ENCODE results near the gene SAG. TPM values are rescaled to one million over a fixed set of nuclear protein-coding genes. Genes with fewer than 3 reads are reported as not detected.

SAG gene
- total and polyA plus RNA-seq, 9 of the 15 experiments (the other 6 are each of a cell fraction or from before 2014, with no cell fraction given) = 0.04 to 0.64 (median 0.31) TPM; not detected in 5

- TF ChIP-seq POLR2AphosphoS5 (IDR thresholded peaks at IDR 0.05; ENCODE audit: control insufficient read depth, insufficient read depth, low read depth, low read length) (no peak), MEF2A (IDR thresholded peaks at IDR 0.05; ENCODE audit: control insufficient read depth, low read depth, low read length) (no peak), SOX6 (IDR thresholded peaks at IDR 0.05) (no peak), ZBTB33 (CRISPR knock-in tag; IDR thresholded peaks at IDR 0.05) (no peak)
- TF ChIP-seq, protein P1, sequence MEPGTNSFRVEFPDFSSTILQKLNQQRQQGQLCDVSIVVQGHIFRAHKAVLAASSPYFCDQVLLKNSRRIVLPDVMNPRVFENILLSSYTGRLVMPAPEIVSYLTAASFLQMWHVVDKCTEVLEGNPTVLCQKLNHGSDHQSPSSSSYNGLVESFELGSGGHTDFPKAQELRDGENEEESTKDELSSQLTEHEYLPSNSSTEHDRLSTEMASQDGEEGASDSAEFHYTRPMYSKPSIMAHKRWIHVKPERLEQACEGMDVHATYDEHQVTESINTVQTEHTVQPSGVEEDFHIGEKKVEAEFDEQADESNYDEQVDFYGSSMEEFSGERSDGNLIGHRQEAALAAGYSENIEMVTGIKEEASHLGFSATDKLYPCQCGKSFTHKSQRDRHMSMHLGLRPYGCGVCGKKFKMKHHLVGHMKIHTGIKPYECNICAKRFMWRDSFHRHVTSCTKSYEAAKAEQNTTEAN (CRISPR knock-in tag; IDR thresholded peaks at IDR 0.05) = no peak
Measured at GRCh38 chr2:233328922-233329321, 21.3 kb downstream of the SAG start (continued).

- H3K9me1 ChIP-seq (ENCODE audit: control insufficient read depth, insufficient read depth, low read length) = peaks cover 3% of the 10 kb centered on the region
- H4K20me1 ChIP-seq (replicated peaks; ENCODE audit: control insufficient read depth, insufficient read depth, low read length) = no peaks in the 10 kb centered on the region
- no TSS peak for BruUV-seq (replicated peaks)
- H3K27me3 ChIP-seq (ENCODE audit: control insufficient read depth in 2 of 2, insufficient read depth in 2 of 2, low read length in 2 of 2) = 0 out of 5 replicates have a peak, but pooled peaks cover 0 to 2% of the 10 kb centered on the region in 2 experiments
- FAIRE-seq (peak; percentile 69), ATAC-seq (peak; percentile 63), DNase-seq (ENCODE audit: extremely low read depth in 1 of 4, low spot score in 3 of 4) (peak in 1 of 4 experiments; percentile 34)
- POLR2A ChIA-PET = no interaction called here
- H3K4me3 ChIP-seq = no peak overlapping the region
- H3K9ac ChIP-seq (ENCODE audit: insufficient read depth in 1 of 2, low read depth in 2 of 2, low read length in 2 of 2) = no peak overlapping the region
- 0 out of 2 replicates have a peak overlapping the region, but pooled peaks have one; percentile 4 for H3K4me2 ChIP-seq (ENCODE audit: insufficient read depth, low read length)
- H3K9me3 ChIP-seq (replicated peaks; ENCODE audit: control insufficient read depth, insufficient read depth, low read depth, low read length) = no peaks in the 10 kb centered on the region
- in situ Hi-C loops (cut with MboI) (no loop called here), intact Hi-C loops (cut with micrococcal nuclease) (no loop called here)
- H3K27ac ChIP-seq (ENCODE audit: extremely low read depth, low read depth, low read length) = 0 out of 3 replicates have a peak overlapping the region, but pooled peaks have one; percentile 22
- CTCF ChIA-PET (ENCODE audit: low intra/inter-chr PET ratio) = no interaction called here
- WGBS (ENCODE audit: insufficient coverage, low coverage, missing lambda C conversion rate) = 36% methylated on average over 5 of the region's 7 CpGs
- peak overlapping the region; percentile 87 for H2AFZ ChIP-seq (ENCODE audit: low read depth, low read length)
- peaks cover 0 to 21% of the 10 kb centered on the region in 2 experiments; a peak in 4 of 5 replicates for H3K4me1 ChIP-seq (replicated peaks in 1 of 2; ENCODE audit: control insufficient read depth in 2 of 2, insufficient read depth in 2 of 2, low read length in 2 of 2)
- no peaks in the 10 kb centered on the region for H3K36me3 ChIP-seq (ENCODE audit: control insufficient read depth, insufficient read depth, low read length)
- no peaks in the 10 kb centered on the region for H3K79me2 ChIP-seq (ENCODE audit: control insufficient read depth, insufficient read depth, low read length)
- TF ChIP-seq RBM14 (IDR thresholded peaks at IDR 0.05; ENCODE audit: borderline replicate concordance, insufficient read depth, low read depth, low read length) (no peak), KDM4B (IDR thresholded peaks at IDR 0.05; ENCODE audit: borderline replicate concordance in 2 of 2, low read depth in 1 of 2) (no peak), ZNF324 (CRISPR knock-in tag; IDR thresholded peaks at IDR 0.05) (no peak), STAT5A (IDR thresholded peaks at IDR 0.05; ENCODE audit: borderline replicate concordance, low read length) (no peak), CEBPG (CRISPR knock-in tag; IDR thresholded peaks at IDR 0.05) (no peak), CEBPG (tag; conservative IDR thresholded peaks at IDR 0.05 in 1 of 2, IDR thresholded peaks at IDR 0.05 in 1 of 2) (no peak), EGR1 (conservative IDR thresholded peaks at IDR 0.05) (no peak), POU5F1 (IDR thresholded peaks at IDR 0.05; ENCODE audit: borderline replicate concordance, low read depth, low read length, partially characterized antibody) (no peak), EWSR1 (IDR thresholded peaks at IDR 0.05; ENCODE audit: borderline replicate concordance, low read depth, partially characterized antibody) (no peak), TAF7 (tag; IDR thresholded peaks at IDR 0.05) (no peak), WHSC1 (IDR thresholded peaks at IDR 0.05; ENCODE audit: low read length) (no peak), CXXC5 (CRISPR knock-in tag; IDR thresholded peaks at IDR 0.05) (0 out of 2 replicates have a peak, but pooled peaks have one; percentile 18), FOXJ3 (CRISPR knock-in tag; IDR thresholded peaks at IDR 0.05) (no peak), ZEB2 (IDR thresholded peaks at IDR 0.05) (no peak)
Measured at GRCh38 chr2:233329489-233330135, 22.0 kb downstream of the SAG start.
